G401.6 (cell line): Measurements from ENCODE around the gene SLIT3.
"Not testable (repeated sequence)": the region's sequence is repeated elsewhere in the genome, so short reads cannot be mapped to it uniquely, and the experiment has no call there.

ENCODE experiments used
- FAIRE-seq: peaks from 2 replicates; lab custom pipeline; 2012; peaks lifted over from hg19 to GRCh38; lab: Jason Lieb, UNC

Gene SLIT3

DNA sequence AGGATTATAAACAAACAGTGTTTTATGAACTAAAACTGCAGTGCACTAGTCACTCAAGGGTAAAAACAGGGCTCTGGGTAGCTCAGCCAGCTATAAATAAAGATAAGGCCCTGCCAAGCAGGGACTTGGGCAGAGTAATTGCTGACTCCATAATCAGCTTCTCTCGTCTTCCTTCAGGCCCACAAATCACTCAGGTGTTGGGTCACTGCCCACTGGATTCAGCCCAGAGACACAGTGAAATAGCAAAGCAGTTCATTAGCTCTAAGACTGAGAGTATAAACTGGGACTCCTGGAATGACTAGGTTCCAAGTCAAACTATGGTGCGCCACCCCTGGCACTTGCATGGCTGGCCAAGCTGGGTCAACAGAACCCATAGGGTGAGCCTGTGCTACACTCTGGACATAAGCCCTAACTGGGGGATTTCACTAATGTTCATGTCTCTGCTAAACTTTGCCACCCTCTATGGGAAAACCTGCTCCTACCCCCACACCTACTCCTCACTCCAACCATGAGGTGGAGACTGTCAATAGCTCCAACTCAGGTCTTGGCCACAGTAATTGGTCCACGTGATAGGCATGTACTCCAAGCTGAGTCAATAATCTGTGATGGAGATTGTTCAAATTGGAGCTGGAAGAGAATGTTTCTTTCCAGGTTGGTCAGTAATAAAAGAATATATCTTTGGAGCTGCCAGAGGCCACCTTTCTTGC, 158.5 kb downstream of the SLIT3 start:
- no peak for FAIRE-seq

DNA sequence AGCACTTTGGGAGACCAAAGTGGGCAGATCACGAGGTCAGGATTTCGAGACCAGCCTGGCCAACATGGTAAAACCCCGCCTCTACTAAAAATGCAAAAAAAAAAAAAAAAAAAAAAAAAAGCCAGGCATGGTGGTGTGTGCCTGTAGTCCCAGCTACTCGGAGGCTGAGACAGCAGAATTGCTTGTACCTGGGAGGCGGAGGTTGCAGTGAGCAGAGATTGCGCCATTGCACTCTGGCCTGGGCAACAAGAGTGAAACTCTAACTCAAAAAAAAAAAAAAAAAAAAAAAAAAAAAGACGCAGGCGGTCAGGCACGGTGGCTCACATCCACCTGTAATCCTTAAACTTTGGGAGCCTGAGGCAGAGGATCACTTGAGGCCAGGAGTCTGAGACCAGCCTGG, 160.7 kb downstream of the SLIT3 start:
- FAIRE-seq, result not testable (repeated sequence)

DNA sequence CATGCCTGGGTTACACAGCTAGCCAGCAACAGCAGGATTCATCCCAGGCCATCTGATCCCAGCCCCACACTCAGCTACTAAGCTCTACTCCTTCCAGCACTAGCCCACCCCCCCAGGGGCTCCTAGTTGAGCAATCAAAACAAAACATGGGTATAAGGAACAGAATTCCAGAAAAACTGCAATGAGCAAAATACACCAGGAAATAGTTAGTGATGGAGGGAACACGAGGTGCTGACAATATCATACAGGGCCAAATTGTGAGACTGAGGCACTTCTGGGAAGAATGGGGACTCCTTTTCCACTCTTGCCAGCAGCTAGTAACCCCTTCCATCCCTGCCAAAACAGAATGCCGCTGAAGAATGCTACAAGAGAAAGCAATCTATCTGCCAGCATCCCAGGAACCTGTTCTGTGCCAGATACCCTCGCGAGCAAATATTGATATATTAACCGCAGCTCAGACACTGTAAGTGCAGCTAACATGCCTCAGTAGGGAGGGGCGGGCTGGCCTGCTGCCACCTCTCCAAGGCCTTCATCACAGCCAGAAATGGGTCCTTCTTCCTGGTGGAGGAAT, 161.4 kb downstream of the SLIT3 start:
- FAIRE-seq, result no peak

DNA sequence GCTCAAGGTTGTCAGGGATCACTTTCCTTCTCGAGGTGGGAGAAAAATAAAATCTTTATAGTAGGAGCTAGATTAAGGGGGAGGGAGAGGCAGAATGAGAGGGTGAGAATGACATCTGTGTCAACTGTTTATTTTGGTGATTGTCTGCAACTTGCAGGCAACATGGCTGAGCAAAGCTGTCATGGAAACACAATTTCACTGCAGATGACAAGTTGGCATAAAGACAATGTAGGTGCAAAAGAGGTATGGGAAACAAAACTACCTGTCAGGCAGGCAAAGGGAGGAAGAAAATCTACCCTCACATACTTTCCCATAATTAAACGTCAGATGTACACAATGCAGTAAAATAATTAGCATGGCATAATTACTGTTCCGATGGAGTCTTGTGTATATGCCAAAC, 167.4 kb downstream of the SLIT3 start:
- FAIRE-seq, result no peak

DNA sequence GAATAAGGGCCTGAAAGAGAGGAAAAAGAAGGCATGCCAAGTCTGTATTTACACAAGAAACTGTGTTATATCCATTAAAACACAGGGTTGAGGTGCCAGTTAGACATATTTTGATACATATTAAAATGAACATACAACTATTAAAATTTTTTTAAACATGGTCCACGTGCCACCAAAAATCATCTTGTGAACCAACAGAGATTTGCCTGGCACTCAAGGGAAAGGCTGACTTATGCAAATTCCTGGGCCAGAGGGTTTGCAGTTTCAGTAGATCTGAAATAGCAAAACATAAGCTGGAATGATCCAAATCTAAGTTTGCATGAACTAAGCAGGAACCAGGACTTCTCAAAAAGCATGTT, 168.7 kb downstream of the SLIT3 start:
- FAIRE-seq, result no peak

DNA sequence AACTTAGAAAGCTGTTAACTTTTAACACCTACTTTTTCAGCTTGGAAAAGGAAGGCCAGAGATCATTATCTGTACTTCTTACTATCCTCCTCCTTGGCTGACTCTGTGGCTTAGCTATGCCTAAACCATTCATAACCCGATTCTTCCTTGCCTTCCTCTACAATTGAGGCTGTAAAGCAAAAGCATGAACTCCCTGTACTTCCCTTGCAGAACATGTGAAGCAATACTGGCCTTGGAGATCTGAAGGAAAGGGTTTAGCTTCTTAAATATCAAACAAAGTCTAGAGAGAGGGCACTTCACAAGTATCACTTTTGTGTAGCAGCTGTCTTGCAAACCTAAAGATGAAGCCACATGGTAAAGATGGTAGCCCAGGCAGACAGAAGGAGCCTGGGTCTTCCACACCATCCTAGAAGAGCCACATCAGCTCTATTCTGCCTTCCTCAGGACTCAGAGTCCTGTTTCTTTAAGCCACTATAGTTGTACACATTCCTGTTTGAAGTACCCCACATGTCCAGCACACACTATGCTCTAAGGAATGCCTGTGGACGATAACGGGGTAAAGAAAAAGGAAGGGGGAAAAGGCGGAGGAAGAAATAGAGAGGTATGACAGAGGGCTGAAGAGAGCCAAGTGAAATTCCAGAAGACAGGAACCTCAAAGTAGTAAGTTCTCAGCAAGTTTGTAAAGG, 169.2 kb downstream of the SLIT3 start:
- no peak for FAIRE-seq

DNA sequence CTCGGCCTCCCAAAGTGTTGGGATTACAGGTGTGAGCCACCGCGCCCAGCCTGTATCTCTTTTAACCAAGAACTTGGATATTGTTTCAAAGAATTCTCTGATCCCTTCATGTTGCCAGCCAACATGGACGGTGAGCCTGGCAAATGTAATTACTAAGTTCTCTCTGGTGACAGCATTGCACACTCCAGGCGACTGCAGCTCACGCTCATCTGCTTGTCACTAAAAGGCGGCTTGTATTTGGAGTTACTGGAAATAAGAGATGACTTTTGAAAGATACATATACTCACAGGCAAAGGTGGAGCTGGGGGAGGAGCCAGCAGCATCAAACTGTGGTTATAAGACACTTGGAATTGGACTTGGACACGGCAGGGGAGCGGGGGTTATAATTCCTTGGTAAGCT, 172.3 kb downstream of the SLIT3 start:
- FAIRE-seq, result no peak

DNA sequence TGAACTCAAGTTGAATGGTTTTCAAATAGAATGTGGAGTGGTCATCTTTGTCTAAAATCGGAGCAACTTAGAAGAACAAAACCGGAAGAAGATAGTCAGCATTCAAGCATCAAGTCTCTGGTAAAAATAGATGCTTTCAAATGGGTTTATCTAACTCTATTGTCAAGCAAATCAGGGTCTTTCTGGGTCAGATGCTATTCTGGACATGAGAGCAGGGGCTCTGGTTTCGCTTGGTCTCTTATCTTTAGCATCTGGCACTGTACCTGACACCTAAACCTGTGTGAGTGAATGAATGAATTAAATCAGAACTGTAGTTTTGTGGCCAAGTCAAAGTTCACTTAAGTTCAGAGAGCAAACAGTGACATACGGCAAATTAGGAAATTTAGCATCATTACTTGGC, 173.5 kb downstream of the SLIT3 start:
- no peak for FAIRE-seq

DNA sequence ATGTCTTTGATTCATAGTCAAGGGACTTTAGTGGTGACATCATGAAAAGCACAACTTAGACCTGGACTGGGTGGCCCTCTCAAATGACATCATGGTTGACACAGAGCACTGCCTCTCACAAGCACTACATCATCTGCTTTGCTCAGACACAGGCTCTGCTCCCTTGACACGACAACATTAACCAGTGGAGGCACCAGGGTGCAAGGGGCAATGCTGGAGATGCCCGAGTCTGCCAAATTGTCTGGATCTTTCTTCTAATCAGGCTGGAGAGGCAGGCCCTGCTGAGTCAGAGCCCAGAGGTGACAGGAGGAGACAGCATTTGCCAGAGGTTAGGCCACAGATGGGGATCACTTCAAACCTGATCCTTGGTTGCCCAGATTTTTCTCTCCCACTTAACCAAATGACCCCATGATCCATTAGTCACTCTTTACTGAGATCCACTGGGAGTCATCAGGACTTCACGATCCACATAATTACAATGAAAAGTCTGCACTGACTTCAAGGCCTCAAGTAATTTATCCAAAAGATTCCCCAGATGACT, 174.4 kb downstream of the SLIT3 start:
- FAIRE-seq, result no peak

DNA sequence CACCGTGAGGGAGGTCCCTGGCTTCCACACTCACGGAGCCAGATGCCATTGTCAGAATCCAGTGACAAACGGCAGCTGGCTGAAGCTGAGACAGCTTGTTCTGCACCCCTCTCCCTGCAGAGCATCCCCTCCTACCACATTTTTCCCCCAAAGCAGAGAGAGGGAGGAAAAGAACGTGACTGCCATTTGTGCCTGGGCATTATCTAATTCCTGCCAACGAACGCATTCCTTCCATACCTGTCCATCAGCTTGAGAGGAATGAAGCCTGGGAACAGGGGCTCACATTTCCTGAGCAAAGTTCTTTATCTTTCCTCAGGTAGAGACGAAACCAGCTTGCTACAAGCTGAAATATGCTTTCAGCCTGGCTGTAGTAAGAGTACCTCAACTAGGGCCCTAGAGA, 175.4 kb downstream of the SLIT3 start:
- FAIRE-seq, result no peak

DNA sequence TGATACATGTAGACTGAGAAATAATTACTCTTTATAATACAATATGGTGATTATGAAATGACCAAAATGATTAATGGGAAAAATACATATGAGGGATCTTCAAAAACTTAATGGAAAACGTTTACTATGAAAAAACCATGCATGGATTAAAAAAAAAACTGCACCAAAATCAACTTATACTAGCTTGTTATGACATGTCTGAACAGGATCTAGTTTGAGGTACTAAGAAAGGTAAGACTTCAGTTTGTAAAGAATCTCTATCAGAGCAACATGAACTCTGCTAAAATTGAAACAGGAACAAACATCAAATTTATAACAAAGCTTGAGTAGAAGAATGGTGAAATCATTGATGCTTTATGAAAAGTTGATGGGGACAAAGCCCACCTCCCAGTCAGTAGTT, 178.0 kb downstream of the SLIT3 start:
- FAIRE-seq, result no peak

DNA sequence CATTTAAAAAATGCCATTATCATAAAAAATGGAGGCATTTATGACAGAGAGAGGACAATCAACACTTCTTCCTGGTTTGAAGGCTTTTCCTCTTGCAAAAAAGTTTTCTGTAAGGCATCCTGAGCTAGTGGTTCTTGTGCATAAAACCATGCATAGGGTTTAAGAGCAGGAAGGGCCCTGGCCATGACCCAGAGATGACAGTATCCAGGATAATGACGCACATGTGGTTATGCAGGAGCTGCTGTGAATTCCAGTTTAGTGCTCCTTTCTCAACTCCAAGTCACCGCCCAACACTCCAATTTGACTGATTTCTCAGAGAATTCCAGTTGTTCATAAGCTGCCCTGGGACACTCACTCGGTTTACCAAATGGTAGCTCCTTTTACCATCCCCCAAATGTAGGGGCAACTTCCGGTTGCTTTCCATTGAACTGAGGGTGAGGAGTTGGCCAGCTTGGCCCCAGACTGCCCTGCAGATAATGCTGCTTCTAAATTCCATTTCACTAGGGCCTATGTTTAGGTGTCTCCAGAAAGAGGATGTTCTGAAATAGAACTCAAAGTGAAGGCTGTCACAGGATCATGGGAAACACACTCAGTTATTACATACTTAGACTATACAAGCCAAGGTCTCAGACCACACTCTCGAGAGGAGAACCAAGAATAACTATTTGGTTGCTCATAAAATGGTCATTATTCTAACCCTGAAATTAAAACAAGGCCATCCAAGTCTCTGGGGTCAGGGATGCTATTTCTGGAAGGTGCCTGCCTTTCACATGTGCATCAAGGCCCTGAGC, 179.1 kb downstream of the SLIT3 start:
- FAIRE-seq, result no peak

DNA sequence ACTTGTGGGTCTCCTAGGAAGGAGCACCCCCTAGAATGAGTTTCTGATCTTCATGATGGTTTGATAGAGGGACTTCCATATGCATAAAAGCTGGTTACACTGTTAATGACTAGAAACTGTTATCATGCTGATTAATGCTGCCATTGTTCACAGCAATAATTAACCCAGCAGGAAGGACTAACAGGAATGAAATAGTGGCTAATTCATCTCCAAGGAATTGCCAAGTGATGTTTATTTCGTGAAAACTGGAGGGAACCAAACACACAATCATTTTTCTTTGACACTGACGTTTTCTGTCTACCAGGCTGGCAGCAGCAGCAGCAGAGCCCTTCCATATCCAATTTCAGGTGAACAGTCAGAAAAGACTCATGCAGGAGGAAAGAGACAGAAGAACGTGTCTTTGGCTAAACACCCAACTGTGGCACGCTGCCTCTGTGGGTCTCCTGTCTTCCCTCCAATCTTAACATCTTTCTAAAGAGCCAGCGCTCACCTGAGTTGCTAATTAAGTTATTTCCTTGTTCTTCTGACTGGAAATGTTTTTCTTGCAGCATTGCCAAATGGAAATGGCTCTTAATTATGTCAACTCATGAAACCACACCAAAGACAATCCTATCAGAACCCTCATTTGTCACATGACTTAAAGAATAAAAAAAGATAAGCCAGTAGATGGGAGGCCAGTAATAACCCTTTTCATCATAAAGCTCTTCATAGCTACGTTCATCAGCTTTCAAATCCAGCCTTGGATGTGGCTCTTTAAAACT, 181.5 kb downstream of the SLIT3 start:
- no peak for FAIRE-seq

DNA sequence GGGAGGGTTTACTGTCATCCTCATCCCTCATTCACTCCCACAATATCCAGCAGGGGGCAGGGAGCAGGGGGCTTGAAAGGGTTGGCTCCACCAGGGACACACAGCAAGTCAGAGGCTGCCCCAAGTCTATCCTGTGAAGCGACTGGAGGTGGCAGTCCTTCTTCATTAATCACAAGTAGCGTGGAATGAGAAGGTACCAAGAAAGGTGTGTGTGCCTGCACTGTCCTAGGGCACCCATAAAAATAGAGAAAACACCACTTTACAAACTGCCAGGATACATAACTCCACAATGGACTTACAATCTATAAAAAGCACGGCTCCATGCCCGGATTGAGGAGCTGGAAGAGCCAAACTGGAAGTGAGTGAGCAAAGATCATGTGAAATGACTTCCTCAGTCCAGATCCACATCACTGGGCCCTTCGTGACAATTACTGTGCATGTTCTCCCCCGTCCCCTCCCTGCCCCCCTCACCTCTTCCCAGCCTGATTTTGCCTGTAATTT, 183.9 kb downstream of the SLIT3 start:
- FAIRE-seq, result no peak

DNA sequence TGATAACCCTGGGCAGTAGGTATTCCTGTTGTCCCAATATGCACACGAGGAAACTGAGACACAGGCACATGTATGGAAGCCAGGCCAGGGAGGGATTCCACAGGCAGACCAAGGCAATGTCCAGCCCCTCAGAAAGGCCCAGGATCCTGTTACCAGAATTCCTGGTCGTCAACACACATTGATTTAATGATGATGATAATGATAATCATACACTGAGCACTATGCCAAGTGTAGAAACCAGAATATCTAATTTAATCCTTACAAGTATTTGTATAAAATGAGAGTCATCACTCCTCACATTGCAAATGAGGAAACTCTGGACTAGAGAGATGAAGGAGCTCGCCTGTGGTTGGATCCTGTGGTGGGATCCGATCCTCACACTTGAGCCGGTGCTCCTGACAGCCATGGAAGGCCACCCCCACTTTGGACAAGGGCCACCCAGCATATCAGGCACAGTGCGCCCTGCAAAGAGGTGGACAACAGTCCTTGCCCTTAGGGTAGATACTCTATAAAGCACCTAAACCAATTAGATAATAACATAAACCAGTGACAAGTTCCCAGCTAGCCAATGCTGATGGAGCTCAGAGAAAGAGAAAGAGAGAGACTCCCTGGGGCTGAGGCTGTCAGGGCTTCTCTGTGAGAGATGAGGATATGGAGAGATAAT, 185.3 kb downstream of the SLIT3 start:
- FAIRE-seq, result no peak

DNA sequence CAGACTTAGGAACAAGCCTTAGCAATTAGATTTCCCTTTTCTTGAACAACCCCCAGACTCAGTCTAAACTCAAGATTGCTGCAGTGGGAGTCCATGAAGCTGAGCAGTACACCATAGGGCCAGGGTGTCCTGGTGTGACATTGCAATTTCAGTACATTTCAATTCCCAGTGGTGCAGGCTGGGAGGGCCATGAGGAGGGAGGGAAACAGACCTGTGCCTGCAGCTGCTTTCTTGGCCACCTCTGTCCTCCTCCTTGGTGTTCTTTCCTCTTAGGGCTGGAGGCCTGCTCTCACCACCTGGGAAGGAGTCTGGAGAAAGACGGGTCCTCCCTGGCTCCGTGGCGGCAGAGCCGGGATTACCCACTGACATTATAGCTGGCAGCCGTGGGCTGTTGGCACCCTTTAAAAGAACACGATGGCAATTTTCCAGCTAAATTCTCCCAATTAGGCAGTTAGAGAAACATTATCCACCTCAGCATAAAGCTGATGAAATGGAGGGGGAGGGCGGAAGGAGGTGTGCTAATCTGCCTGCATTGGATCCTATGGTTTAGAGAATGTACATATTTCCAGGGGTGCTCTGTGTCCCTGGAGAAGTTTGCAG, 186.4 kb downstream of the SLIT3 start:
- FAIRE-seq, result no peak

DNA sequence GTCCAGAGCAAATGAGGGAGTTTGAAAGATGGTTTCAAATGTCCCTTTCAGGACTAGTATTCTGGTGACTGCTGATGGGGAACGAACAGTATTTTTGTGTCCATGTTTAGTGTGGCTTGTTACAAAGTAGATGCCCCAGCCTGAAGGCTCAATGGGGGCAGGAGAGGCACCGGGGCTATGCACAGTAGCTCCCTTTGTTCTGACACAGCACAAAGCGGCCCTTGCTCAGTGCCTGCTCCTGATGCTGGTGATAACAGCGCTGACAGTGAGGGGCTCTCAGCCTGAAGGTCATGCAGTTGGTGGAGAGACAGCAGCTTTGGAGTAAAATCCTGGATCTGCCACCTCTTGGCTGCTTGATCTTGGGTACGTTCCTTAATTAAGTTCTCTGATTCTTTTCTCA, 188.9 kb downstream of the SLIT3 start:
- no peak for FAIRE-seq

DNA sequence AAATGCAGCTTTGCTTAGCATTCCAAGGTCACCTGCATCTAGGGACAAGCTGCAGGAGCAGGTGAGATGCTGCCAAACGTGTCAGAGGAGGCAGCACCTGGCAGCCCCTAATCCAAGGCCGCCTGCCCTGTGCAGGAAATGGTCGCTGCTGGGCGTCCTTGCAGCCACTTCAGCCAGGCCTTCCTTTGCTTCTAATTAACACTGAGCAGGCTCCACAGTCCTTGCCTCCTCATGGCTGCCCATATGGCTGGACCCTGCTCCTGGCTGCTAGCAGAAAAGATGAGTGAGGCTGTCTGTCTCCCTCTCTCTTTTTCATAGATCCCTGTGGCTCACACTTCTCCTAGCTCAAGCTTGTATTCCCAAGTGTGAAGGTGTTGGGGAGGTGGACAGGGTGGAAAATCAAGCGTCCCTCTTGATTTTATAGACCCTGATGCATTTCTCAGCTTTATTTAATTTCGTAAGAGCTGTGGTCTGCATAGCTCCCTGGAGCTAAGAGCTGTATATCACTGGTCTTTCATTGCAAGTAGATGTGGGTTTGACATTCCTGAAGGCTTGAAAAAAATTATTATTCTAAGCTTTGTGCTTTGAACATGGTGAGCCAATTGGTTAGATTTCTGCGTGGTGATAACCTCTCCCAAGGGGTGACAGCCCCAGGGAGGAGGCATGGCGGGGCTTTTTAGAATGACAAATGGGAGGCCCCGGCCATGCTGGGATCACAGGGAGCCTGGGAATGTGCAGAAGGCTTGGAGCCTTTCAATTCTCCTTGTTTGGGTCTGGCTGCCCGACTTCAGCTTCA, 193.8 kb downstream of the SLIT3 start:
- FAIRE-seq, result no peak

DNA sequence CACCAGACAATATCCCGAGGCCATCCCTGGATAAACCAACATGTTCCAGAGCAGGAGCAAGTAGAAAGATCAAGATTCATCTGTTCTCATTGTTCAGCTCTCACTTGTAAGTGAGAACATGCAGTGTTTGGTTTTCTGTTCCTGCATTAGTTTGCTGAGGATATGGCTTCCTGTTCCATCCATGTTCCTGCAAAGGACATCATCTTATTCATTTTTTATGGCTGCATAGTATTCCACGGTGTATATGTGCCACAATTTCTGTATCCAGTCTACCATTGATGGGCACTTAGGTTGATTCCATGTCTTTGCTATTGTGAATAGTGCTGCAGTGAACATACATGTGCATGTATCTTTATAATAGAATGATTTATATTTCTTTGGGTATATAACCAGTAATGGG, 195.4 kb downstream of the SLIT3 start:
- FAIRE-seq, result not testable (repeated sequence)

DNA sequence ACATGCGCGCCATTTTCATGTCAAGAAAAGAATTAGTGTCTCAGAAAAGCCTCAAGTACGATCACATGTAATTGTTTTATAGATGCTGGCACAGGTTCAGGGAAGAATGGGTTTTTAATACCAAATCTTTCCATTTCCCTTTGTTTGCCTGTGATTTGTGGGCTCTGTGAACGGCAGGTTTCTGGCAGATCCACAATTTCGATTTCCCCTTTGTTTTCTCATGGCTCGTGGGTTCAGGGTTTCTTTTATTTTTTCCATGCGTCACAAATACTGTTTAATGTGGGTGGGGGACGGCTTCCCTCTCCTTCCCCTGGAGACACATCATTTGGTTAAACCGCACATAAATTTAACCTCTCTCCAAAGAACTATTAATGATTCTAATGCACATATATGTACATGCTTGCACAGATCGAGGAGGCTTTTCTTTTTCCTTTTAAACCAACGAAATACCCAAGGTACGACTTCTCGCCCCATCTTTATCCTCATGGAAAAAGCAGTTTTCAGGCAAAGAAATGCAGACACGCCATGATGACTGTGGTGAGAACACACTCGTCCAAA, 195.9 kb downstream of the SLIT3 start:
- no peak for FAIRE-seq
